Thoracic aorta (tissue), 2 donors: ENCODE measurements around the gene NTN3. TPM values are rescaled to one million over a fixed set of nuclear protein-coding genes. Genes with fewer than 3 reads are reported as not detected.

Experiments used
- ATAC-seq: fragments of 150-250 bp; one replicate; pipeline ENCODE4 v1.8.0; 2017; ENCODE audit warnings: low read depth; ENCODE audit not compliant: insufficient number of reproducible peaks, low FRiP score
- DNase-seq: peaks from one replicate; pipeline ENCODE4 v3.0.0-alpha.2; 2020; ENCODE audit warnings: low spot score
- H3K27ac ChIP-seq, 2 donors: fragments of 200-600 bp; sonication (generic); 1 replicate in 1 of 2; 2 replicates in 1 of 2; pipeline ENCODE4 v1.5.1; 2016; ENCODE audit warnings: mild to moderate bottlenecking in 2 of 2, moderate library complexity in 2 of 2
- H3K27me3 ChIP-seq: fragments of 200-600 bp; sonication (generic); replicated peaks from 2 replicates; pipeline ENCODE4 v1.6.0; 2016; ENCODE audit warnings: mild to moderate bottlenecking; ENCODE audit not compliant: insufficient read depth
- H3K36me3 ChIP-seq: fragments of 200-600 bp; sonication (generic); one replicate; pipeline ENCODE4 v1.5.1; 2016
- H3K4me1 ChIP-seq, 2 donors: fragments of 200-600 bp; sonication (generic); 1 replicate in 1 of 2; 2 replicates in 1 of 2; pipeline versions ENCODE4 v1.5.1 to v1.6.0; 2016; ENCODE audit warnings: low read depth in 2 of 2, mild to moderate bottlenecking in 1 of 2; ENCODE audit not compliant: control insufficient read depth in 1 of 2
- H3K4me3 ChIP-seq: fragments of 200-600 bp; sonication (generic); 2 replicates; pipeline ENCODE4 v1.5.1; 2016; ENCODE audit warnings: mild to moderate bottlenecking
- H3K9me3 ChIP-seq: fragments of 200-600 bp; sonication (generic); 2 replicates; pipeline ENCODE4 v1.5.1; 2016
- CTCF ChIP-seq: fragments of 200-600 bp; sonication (generic); IDR thresholded peaks from one replicate; pipeline ENCODE4 v1.5.1; 2019; ENCODE audit warnings: antibody characterized with exemption
- total RNA-seq, 2 donors: library from RNA; depleted of rRNA; stranded (reverse); fragments of >200 nt; gene quantifications; one replicate each; pipeline versions ENCODE4 v1.1.0 to v1.2.3, GENCODE V29; 2016

The NTN3 gene
- total RNA-seq, 2 donors from 2014 or later = 0.28 TPM; not detected in 1

- ATAC-seq (no peak), DNase-seq (no peak)
- no peak for TF ChIP-seq CTCF
- Histone ChIP-seq H3K9me3 (no peaks in the 10 kb centered on the region), H3K4me1 (peaks cover 0 to 14% of the 10 kb centered on the region in 2 donors), H3K27me3 (no peaks in the 10 kb centered on the region), H3K36me3 (no peaks in the 10 kb centered on the region), H3K27ac (no peak overlapping the region), H3K4me3 (no peak overlapping the region)
These were observed 13.2 kb upstream of the NTN3 start for GRCh38 chr16:2457946-2458345.

DNA sequence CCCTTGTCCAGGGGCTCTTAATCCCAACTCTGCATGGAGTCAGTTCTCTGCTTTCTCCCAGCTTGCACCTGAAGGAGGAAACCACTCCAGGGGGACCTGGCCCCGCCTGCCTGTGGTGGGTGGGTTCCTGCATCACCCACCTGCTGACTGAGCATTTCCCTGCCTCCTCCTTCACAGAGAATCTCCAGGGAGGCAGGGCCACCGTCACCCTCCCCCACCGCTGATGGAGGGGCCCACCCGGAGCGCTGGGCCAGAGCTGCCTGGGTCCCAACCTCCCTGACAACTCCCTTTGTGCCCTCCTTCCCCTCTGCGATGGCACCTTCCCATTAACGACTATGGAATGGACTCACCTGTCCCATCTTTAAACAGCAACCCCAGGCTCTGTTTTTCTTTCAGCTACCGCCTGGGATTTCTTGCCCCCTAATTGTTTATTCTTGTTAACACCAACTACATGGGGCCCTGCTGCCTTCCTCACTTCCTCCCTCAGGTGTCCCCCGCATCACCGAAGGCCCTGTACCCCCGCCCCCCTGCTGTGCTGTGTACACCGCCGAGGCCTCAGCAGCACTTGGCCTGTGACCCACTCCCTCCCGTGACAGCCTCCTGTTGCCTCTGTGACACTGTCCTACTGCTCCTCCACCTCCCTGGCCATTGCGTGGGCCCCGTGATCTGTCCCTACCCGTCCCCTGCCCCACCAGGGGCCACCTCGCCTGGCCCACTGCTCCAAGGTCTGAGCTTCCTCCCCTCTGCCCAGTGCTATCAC is 12.0 kb upstream of the NTN3 start:
- ATAC-seq (no peak), DNase-seq (no peak)

GRCh38 chr16:2459647-2460390 is 11.3 kb upstream of the NTN3 start, which contains the start of gene TEDC2:
TEDC2 (plus strand) TSS chr16:2460109; CDS start chr16:2460145, 36 bp downstream.
- H3K9me3 ChIP-seq = no peaks in the 10 kb centered on the region
- ATAC-seq (peak; percentile 79), DNase-seq (peak; percentile 86)
- peaks cover 0 to 14% of the 10 kb centered on the region in 2 donors for H3K4me1 ChIP-seq
- H3K36me3 ChIP-seq = no peaks in the 10 kb centered on the region
- peak within 1 kb of the TSS; percentile 84 for H3K4me3 ChIP-seq
- H3K27ac ChIP-seq = no peak within 1 kb of the TSS
- TF ChIP-seq CTCF = no peak
- H3K27me3 ChIP-seq = no peaks in the 10 kb centered on the region

More for the DNA sequence above, 12.0 kb upstream of the NTN3 start:
- Histone ChIP-seq H3K4me3 (peak overlapping the region; percentile 84), H3K27ac (no peak overlapping the region), H3K36me3 (no peaks in the 10 kb centered on the region), H3K4me1 (peaks cover 0 to 14% of the 10 kb centered on the region in 2 donors), H3K9me3 (no peaks in the 10 kb centered on the region), H3K27me3 (no peaks in the 10 kb centered on the region)
- no peak for TF ChIP-seq CTCF

DNA sequence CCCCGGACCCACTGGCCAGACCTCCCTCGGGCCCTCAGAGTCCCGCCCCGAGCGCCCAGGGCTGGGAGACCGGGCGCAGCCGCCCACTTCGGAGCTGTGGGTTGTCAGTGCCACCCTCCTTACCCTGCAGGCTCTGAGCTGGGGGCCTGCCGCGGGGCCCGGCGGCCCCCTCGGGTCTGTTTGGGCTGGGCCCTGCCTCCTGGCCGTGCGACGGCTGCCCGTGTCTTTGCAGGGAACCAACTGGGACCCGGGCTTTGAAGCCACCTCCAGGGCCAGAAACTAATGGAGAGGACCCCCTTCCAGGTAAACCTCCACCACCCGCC is 10.7 kb upstream of the NTN3 start:
- no peak for ATAC-seq

More for the DNA sequence above, 10.7 kb upstream of the NTN3 start:
- no peak overlapping the region for H3K27ac ChIP-seq
- DNase-seq = no peak
- no peaks in the 10 kb centered on the region for H3K27me3 ChIP-seq
- no peaks in the 10 kb centered on the region for H3K9me3 ChIP-seq
- peak overlapping the region; percentile 84 for H3K4me3 ChIP-seq
- H3K36me3 ChIP-seq = no peaks in the 10 kb centered on the region
- TF ChIP-seq CTCF = no peak
- H3K4me1 ChIP-seq = peaks cover 0 to 14% of the 10 kb centered on the region in 2 donors
